ENCODE results near the gene WDR77. TPM values are rescaled to one million over a fixed set of nuclear protein-coding genes. Genes with fewer than 3 reads are reported as not detected.

Gene WDR77
- polyA plus RNA-seq, 3 donors, result 9.0 to 29.0 (median 27.0) TPM

GRCh38 chr1:111402083-111402482 lies 47.0 kb downstream of the WDR77 start:
- no peak overlapping the region for H3K27ac ChIP-seq (ENCODE audit: low read depth, low read length)
- 84 to 93% (median 85%) methylated on average over 5 of the region's 5 CpGs for WGBS, 3 donors

- H3K27ac ChIP-seq (ENCODE audit: low read depth, low read length), result no peak overlapping the region
- WGBS, 3 donors, result 29 to 35% (median 34%) methylated on average over 9 of the region's 9 CpGs
Observed at GRCh38 chr1:111399792-111400610, 49.1 kb downstream of the WDR77 start.

- 85 to 91% (median 90%) methylated on average over 1 of the region's 1 CpG for WGBS, 3 donors
- no peak overlapping the region for H3K27ac ChIP-seq (ENCODE audit: low read depth, low read length)
Observed at GRCh38 chr1:111392460-111392945, 56.6 kb downstream of the WDR77 start.

- no peak overlapping the region for H3K27ac ChIP-seq (ENCODE audit: low read depth, low read length)
- 60 to 96% (median 93%) methylated on average over 1 of the region's 1 CpG for WGBS, 3 donors
Observed at GRCh38 chr1:111392042-111392441, 57.0 kb downstream of the WDR77 start.

Other genes starting within 250 kb of the WDR77 start
- 10 to 100 TPM in 2 of 3 donors, 1 to 10 TPM in 1; 9.6 to 23.1 (median 19.6) TPM for gene DENND2D, start 248.6 kb downstream of the WDR77 start, polyA plus RNA-seq
- 10 to 100 TPM in 2 of 3 donors, 1 to 10 TPM in 1; 1.0 to 20.5 (median 16.9) TPM for gene CHI3L2, start 221.5 kb downstream of the WDR77 start, polyA plus RNA-seq
- gene CHIA, start 158.4 kb downstream of the WDR77 start, polyA plus RNA-seq, result 10 to 100 TPM in 1 of 3 donors, under 1 TPM in 1, not detected in 1; 0.03 to 14.0 TPM
- under 1 TPM; 0.32 to 0.90 (median 0.65) TPM for gene OVGP1, start 21.5 kb downstream of the WDR77 start, polyA plus RNA-seq
- gene ATP5PB, start 208 bp upstream of the WDR77 start, polyA plus RNA-seq, result 100 to 1,000 TPM; 144 to 252 (median 245) TPM
- 10 to 100 TPM in 2 of 3 donors, 1 to 10 TPM in 1; 6.1 to 78.7 (median 38.7) TPM for gene C1orf162, start 24.7 kb upstream of the WDR77 start, polyA plus RNA-seq
- 1 to 10 TPM in 2 of 3 donors, under 1 TPM in 1; 0.81 to 5.5 (median 2.6) TPM for gene ADORA3, start 54.4 kb upstream of the WDR77 start, polyA plus RNA-seq
- 10 to 100 TPM in 1 of 3 donors, 1 to 10 TPM in 1, under 1 TPM in 1; 0.49 to 11.2 (median 2.8) TPM for gene TMIGD3, start 54.4 kb upstream of the WDR77 start, polyA plus RNA-seq
- 100 to 1,000 TPM in 1 of 3 donors, 10 to 100 TPM in 2; 22.9 to 128 (median 57.1) TPM for gene RAP1A, start 170.5 kb upstream of the WDR77 start, polyA plus RNA-seq

Data from adipose tissue (tissue), 3 donors.